ENCODE data around the gene ALDH1B1.

DNA sequence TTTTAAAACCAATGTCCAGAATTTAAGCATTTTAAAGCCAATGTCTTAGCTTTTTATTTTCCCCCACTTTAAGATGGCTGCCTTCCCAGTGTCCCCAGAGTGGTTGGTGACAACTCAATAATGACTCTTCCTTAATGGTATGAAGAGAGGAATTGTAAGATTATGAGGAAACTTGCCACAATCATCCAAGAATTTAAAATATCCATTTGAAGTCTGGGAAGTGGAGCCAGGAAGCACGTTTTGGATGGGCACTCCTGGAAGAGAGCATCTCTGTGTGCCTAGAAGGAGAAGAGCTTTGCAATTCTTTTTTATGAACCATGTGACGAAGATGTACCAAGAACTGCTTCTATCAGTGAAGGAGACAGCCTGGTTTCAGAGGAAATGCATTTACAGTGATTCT, 43.0 kb downstream of the ALDH1B1 start:
- TF ChIP-seq, protein P1, sequence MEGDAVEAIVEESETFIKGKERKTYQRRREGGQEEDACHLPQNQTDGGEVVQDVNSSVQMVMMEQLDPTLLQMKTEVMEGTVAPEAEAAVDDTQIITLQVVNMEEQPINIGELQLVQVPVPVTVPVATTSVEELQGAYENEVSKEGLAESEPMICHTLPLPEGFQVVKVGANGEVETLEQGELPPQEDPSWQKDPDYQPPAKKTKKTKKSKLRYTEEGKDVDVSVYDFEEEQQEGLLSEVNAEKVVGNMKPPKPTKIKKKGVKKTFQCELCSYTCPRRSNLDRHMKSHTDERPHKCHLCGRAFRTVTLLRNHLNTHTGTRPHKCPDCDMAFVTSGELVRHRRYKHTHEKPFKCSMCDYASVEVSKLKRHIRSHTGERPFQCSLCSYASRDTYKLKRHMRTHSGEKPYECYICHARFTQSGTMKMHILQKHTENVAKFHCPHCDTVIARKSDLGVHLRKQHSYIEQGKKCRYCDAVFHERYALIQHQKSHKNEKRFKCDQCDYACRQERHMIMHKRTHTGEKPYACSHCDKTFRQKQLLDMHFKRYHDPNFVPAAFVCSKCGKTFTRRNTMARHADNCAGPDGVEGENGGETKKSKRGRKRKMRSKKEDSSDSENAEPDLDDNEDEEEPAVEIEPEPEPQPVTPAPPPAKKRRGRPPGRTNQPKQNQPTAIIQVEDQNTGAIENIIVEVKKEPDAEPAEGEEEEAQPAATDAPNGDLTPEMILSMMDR (IDR thresholded peaks at IDR 0.05), result no peak
- TF ChIP-seq POLR2A (IDR thresholded peaks at IDR 0.05), result no peak

All from heart left ventricle (tissue), 13 donors.